Effector memory CD4-positive, alpha-beta T cell (primary cell): ENCODE results near the gene CRTAP.
"Not testable (repeated sequence)": the region's sequence is repeated elsewhere in the genome, so short reads cannot be mapped to it uniquely, and the experiment has no call there.

Source experiments
- DNase-seq, 3 donors: peaks; one replicate each; pipeline ENCODE4 v3.0.0-alpha.2; 2020
- H3K27ac ChIP-seq: 2 replicates; pipeline ENCODE4 v1.7.0; 2013; ENCODE audit warnings: mild to moderate bottlenecking, low read length, moderate library complexity; ENCODE audit not compliant: insufficient read depth, poor library complexity, severe bottlenecking
- H3K27me3 ChIP-seq: replicated peaks from 2 replicates; pipeline ENCODE4 v1.7.0; 2013; ENCODE audit warnings: mild to moderate bottlenecking, low read length; ENCODE audit not compliant: insufficient read depth, control insufficient read depth, poor library complexity, severe bottlenecking
- H3K36me3 ChIP-seq: 2 replicates; pipeline ENCODE4 v1.7.0; 2013; ENCODE audit warnings: mild to moderate bottlenecking, low read length, moderate library complexity; ENCODE audit not compliant: control insufficient read depth, insufficient read depth
- H3K4me1 ChIP-seq: 2 replicates; pipeline ENCODE4 v1.7.0; 2013; ENCODE audit warnings: low read length, mild to moderate bottlenecking; ENCODE audit not compliant: control insufficient read depth, insufficient read depth, poor library complexity, severe bottlenecking
- H3K4me3 ChIP-seq: 2 replicates; pipeline ENCODE4 v1.7.0; 2013; ENCODE audit warnings: low read length, low read depth, mild to moderate bottlenecking; ENCODE audit not compliant: insufficient read depth, poor library complexity, severe bottlenecking
- H3K9me3 ChIP-seq: 2 replicates; pipeline ENCODE4 v1.7.0; 2013; ENCODE audit warnings: mild to moderate bottlenecking, low read length, moderate library complexity; ENCODE audit not compliant: control insufficient read depth

Gene CRTAP

GRCh38 chr3:33149342-33149741, 35.5 kb downstream of the CRTAP start:
- Histone ChIP-seq H3K4me3 (no peak overlapping the region), H3K4me1 (no peaks in the 10 kb centered on the region), H3K27me3 (no peaks in the 10 kb centered on the region), H3K36me3 (no peaks in the 10 kb centered on the region), H3K27ac (no peak overlapping the region), H3K9me3 (no peaks in the 10 kb centered on the region)
- DNase-seq, result no peak

DNA sequence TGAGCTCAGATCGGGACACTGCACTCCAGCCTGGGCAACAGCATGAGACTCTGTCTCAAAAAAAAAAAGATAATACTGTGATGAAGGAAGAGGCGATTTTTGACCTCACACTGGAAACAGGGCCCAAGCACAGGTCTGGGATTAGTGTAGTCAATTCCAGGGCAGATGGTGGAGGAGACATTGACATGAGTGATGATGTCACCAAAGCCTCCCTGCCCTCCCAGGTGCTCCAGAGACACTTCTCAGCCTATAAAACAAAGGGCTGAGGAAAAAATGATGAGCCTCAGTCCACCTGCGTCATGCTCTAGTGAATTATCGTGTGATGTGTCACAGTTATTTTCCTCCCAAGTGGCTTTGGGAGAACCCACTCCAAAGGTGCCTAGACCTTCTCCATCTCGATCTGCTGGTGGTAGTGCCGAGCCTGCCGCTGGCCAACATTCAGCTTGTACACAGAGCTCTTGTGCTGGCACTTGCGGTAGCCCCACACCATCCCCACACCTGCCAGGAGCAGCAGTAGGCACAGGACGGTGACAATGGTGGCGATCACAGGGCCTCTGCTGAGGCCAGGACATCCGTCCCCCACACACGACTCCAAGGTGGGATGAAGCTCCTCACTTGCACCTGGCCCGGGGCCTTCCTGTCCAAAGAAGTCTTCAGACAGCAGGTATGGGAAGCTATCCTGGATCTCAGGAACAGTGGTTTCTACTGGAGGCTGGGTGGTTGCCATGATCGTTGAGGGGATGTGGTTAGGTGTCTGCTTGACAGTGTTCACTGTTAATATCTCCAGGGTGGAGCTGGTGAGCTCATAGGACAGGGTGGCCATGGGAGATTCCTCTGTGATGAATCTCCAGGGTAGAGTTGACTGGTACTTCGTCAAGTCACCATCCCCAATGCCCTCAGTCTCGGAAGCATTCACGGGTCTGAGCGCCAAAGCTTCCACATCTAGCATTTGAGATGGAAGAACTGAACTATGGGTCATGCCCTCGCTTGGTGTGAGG, 38.8 kb downstream of the CRTAP start:
- Histone ChIP-seq H3K27me3 (no peaks in the 10 kb centered on the region), H3K9me3 (no peaks in the 10 kb centered on the region), H3K27ac (no peak overlapping the region), H3K4me3 (no peak overlapping the region), H3K36me3 (no peaks in the 10 kb centered on the region), H3K4me1 (no peaks in the 10 kb centered on the region)
- DNase-seq, result no peak

DNA sequence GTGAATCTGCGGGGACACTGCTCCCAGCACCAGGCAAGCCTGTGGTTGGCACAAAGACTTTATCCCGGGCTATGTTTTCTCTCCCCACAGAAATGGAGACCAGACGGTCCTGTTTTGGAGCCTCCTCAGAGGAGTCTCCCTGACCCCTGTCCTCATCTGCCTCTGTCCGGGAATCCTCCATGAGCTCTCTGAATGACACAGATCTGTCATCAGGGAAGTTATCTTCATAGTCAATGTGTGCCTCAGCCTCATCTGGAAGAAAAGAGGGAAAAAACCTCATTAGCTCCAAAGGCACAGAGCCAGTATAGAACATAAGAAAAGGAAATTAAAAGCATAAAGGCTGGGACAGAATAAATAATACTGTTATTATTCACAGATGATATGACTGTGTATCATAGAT, 40.0 kb downstream of the CRTAP start:
- no peak overlapping the region for H3K27ac ChIP-seq
- H3K4me1 ChIP-seq, result no peaks in the 10 kb centered on the region
- H3K4me3 ChIP-seq, result no peak overlapping the region
- no peak for DNase-seq
- no peaks in the 10 kb centered on the region for H3K9me3 ChIP-seq
- H3K27me3 ChIP-seq, result no peaks in the 10 kb centered on the region
- H3K36me3 ChIP-seq, result no peaks in the 10 kb centered on the region

- H3K4me3 ChIP-seq, result no peak overlapping the region
- no peak for DNase-seq
- no peaks in the 10 kb centered on the region for H3K36me3 ChIP-seq
- no peaks in the 10 kb centered on the region for H3K27me3 ChIP-seq
- no peaks in the 10 kb centered on the region for H3K4me1 ChIP-seq
- H3K27ac ChIP-seq, result no peak overlapping the region
- H3K9me3 ChIP-seq, result no peaks in the 10 kb centered on the region
Measured at GRCh38 chr3:33155301-33155700, 41.5 kb downstream of the CRTAP start.

GRCh38 chr3:33159234-33159633, 45.4 kb downstream of the CRTAP start:
- no peaks in the 10 kb centered on the region for H3K4me1 ChIP-seq
- H3K36me3 ChIP-seq, result no peaks in the 10 kb centered on the region
- no peak overlapping the region for H3K27ac ChIP-seq
- no peak for DNase-seq
- H3K9me3 ChIP-seq, result no peaks in the 10 kb centered on the region
- no peak overlapping the region for H3K4me3 ChIP-seq
- H3K27me3 ChIP-seq, result no peaks in the 10 kb centered on the region

GRCh38 chr3:33159981-33160380, 46.2 kb downstream of the CRTAP start:
- H3K4me3 ChIP-seq, result no peak overlapping the region
- no peak for DNase-seq
- H3K36me3 ChIP-seq, result no peaks in the 10 kb centered on the region
- H3K27ac ChIP-seq, result no peak overlapping the region
- no peaks in the 10 kb centered on the region for H3K9me3 ChIP-seq
- H3K4me1 ChIP-seq, result no peaks in the 10 kb centered on the region
- no peaks in the 10 kb centered on the region for H3K27me3 ChIP-seq

DNA sequence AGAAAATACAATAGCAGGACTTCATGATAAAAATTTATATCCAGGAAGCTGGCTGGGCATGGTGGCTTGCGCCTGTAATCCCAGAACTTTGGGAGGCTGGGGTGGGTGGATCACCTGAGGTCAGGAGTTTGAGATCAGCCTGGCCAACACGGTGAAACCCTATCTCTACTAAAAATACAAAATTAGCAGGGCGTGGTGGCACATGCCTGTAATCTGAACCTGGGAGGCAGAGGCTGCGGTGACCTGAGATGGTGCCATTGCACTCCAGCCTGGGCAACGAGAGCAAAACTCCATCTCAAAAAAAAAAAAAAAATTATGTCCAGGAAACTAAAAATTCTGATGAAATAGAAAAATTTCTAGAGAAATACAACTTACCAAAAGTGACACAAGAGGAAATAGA, 48.8 kb downstream of the CRTAP start:
- not testable (repeated sequence) for H3K4me1 ChIP-seq, DNase-seq, H3K27ac ChIP-seq, H3K27me3 ChIP-seq, H3K4me3 ChIP-seq, H3K36me3 ChIP-seq, H3K9me3 ChIP-seq

DNA sequence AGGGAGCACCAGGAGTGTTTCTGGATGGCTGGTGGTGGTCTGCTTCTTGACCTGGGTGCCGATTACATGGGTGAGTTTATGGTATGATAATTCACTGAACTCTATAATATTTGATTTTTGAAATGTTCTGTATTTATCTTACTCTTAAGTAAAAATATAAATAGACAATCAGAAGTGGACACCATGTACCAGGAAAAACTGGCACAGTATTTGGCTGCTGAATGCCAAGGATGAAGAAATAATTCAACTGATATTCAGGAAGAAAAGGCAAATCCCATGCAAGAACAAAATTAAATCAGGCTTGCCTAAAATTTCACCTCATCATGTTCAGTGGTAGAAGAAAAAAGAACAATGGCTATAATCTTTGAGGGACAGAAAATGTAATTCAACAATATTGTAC, 51.6 kb downstream of the CRTAP start:
- Histone ChIP-seq H3K4me3 (no peak overlapping the region), H3K36me3 (no peaks in the 10 kb centered on the region), H3K27me3 (no peaks in the 10 kb centered on the region), H3K27ac (no peak overlapping the region), H3K4me1 (no peaks in the 10 kb centered on the region), H3K9me3 (no peaks in the 10 kb centered on the region)
- no peak for DNase-seq

- Histone ChIP-seq H3K27me3 (no peaks in the 10 kb centered on the region), H3K36me3 (no peaks in the 10 kb centered on the region), H3K9me3 (no peaks in the 10 kb centered on the region), H3K27ac (no peak overlapping the region), H3K4me1 (no peaks in the 10 kb centered on the region), H3K4me3 (no peak overlapping the region)
- no peak for DNase-seq
Measured at GRCh38 chr3:33166095-33166494, 52.3 kb downstream of the CRTAP start.

DNA sequence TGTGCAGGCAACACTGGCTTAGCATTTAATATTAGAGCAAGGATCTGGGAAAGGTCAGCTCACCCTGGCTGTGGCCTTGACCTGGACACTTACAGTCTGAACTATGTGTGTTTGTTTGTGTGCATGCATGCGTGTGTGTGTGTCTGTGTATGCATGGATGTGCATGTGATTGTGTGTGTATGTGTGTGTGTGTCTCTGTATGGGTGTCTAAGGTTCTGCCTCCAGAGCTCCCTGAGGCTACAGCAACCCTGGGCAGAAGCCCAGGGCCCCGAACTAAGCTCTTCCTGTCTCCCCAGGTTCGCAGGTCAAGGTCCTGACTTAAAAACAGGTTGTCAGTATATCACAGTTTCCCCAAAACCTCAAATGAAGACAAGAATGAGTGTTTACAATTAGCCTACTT, 53.5 kb downstream of the CRTAP start:
- no peak for DNase-seq
- no peaks in the 10 kb centered on the region for H3K36me3 ChIP-seq

More for the DNA sequence above, 53.5 kb downstream of the CRTAP start:
- no peaks in the 10 kb centered on the region for H3K9me3 ChIP-seq
- H3K27me3 ChIP-seq, result no peaks in the 10 kb centered on the region
- H3K27ac ChIP-seq, result no peak overlapping the region
- no peak overlapping the region for H3K4me3 ChIP-seq
- no peaks in the 10 kb centered on the region for H3K4me1 ChIP-seq
